Epithelial cell of proximal tubule (primary cell): ENCODE results near the gene SLC16A10. TPM values are rescaled to one million over a fixed set of nuclear protein-coding genes. Genes with fewer than 3 reads are reported as not detected.

ENCODE experiments used
- DNase-seq: peaks from one replicate; pipeline ENCODE4 v3.0.0-alpha.2; 2011; ENCODE audit warnings: low read depth
- H3K4me3 ChIP-seq: 2 replicates; pipeline ENCODE4 v1.5.1; 2011; ENCODE audit warnings: low read depth, mild to moderate bottlenecking, low read length
- total RNA-seq: library from RNA; depleted of rRNA; stranded (reverse); fragments of >200 nt; gene quantifications from 2 replicates; pipeline ENCODE4 v1.2.3, GENCODE V29; 2015
- TF ChIP-seq, protein P1 (sequence below): conservative IDR thresholded peaks from 2 replicates; pipeline ENCODE4 v1.5.1; 2012; ENCODE audit warnings: low read depth, mild to moderate bottlenecking, low read length

The SLC16A10 gene
- total RNA-seq, 1 donor from 2014 or later: 0.63 TPM

DNA sequence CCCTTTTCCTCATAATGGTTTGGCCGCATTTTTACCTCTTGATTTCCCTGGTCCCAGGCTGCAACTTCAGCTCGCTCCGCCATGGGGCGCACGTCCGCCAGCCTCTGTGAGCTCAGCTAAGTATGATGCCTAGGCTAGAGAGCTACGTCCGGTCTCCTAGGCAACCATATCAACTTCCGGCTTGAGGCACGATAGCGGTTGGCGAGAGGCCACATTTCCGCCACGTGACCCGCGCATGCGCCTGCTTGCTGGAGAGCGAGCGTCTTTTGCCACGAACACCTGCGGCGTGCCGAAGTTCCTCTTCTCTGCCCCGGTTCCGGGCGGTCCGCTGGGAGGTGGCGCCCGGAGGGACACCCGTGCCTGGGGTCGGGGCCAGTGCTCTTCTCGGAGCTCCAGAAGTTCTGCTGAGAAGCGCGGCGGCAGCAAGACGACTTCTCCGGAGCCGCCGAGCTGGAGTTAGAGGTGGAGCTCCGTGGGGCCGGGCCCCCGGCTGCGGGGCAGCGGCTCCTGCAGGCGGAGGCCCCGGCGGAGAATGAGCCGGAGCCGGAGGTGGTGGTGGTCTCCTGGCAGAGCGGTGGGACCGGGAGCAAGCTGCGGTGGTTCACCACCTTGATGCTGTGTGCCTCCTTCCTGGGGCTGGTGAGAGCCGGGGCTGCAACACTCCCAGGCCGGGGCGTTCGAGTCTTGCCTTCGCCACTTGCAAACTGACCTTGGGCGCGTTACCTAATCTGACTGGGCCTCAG lies 172.0 kb downstream of the SLC16A10 start:
- peak overlapping the region; percentile 94 for H3K4me3 ChIP-seq
- peak; percentile 93 for DNase-seq
- TF ChIP-seq, protein P1, sequence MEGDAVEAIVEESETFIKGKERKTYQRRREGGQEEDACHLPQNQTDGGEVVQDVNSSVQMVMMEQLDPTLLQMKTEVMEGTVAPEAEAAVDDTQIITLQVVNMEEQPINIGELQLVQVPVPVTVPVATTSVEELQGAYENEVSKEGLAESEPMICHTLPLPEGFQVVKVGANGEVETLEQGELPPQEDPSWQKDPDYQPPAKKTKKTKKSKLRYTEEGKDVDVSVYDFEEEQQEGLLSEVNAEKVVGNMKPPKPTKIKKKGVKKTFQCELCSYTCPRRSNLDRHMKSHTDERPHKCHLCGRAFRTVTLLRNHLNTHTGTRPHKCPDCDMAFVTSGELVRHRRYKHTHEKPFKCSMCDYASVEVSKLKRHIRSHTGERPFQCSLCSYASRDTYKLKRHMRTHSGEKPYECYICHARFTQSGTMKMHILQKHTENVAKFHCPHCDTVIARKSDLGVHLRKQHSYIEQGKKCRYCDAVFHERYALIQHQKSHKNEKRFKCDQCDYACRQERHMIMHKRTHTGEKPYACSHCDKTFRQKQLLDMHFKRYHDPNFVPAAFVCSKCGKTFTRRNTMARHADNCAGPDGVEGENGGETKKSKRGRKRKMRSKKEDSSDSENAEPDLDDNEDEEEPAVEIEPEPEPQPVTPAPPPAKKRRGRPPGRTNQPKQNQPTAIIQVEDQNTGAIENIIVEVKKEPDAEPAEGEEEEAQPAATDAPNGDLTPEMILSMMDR: peak; percentile 93

DNA sequence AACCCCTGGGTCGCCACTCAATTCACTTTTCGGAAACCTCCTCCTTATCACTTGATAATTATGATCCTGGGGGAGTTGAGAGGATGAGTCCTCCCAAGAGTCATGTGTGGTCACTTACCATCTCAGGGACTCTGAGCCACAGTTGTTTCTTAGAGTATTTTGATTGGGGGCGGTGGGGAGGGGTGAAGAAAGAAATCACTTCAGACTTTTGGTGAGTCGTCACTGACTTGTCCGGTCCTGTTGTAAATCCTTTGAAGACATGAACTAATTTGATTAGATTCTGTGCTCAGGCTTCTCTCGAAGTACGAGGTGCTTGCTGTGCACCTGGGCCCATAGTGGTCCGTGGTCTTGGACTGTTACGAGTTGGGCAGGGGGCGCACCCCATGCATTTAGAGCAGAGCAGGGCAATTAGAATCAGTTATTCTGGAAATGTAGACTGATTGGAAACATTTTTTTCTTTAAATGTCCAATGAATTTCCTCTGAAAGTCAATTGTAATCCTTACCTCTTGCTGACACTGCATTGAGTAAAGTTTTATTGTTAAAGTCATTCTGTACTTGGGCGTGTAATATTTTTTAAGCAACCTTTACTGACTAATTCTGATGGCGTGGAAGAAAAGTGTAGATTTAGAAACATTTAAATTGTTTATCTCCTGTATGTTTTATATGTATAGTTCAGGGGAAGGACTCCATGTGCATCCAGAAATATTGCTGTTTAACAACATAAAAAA lies 173.4 kb downstream of the SLC16A10 start:
- H3K4me3 ChIP-seq: peak overlapping the region; percentile 94
- no peak for DNase-seq
- TF ChIP-seq, protein P1: no peak

GRCh38 chr6:111263837-111264236 lies 176.5 kb downstream of the SLC16A10 start:
- H3K4me3 ChIP-seq: no peak overlapping the region
- no peak for DNase-seq
- TF ChIP-seq, protein P1: no peak

DNA sequence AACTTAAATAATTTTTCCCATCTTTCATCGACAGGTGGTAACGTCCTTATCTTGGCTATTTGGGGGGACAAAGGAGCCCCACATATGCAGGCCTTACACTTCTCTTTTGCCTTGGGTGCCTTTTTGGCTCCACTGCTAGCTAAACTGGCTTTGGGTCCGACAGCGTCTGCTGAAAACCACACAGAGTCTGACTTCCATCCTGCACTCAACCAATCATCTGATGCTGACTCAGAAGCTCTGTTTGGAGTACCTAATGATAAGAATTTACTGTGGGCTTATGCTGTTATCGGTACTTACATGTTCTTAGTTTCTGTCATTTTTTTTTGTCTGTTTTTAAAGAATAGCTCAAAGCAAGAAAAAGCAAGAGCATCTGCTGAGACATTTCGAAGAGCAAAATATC lies 178.5 kb downstream of the SLC16A10 start:
- no peak overlapping the region for H3K4me3 ChIP-seq
- TF ChIP-seq, protein P1: no peak
- no peak for DNase-seq

DNA sequence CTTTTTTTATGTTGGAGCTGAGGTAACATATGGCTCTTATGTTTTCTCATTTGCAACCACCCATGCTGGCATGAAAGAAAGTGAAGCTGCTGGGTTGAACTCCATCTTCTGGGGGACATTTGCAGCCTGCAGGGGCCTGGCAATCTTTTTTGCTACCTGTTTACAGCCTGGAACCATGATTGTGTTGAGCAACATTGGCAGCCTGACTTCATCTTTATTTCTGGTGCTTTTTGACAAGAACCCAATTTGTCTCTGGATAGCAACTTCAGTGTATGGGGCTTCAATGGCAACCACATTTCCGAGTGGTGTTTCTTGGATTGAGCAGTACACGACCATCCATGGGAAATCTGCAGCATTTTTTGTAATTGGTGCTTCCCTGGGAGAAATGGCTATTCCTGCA lies 179.0 kb downstream of the SLC16A10 start:
- TF ChIP-seq, protein P1: no peak
- H3K4me3 ChIP-seq: no peak overlapping the region
- no peak for DNase-seq

DNA sequence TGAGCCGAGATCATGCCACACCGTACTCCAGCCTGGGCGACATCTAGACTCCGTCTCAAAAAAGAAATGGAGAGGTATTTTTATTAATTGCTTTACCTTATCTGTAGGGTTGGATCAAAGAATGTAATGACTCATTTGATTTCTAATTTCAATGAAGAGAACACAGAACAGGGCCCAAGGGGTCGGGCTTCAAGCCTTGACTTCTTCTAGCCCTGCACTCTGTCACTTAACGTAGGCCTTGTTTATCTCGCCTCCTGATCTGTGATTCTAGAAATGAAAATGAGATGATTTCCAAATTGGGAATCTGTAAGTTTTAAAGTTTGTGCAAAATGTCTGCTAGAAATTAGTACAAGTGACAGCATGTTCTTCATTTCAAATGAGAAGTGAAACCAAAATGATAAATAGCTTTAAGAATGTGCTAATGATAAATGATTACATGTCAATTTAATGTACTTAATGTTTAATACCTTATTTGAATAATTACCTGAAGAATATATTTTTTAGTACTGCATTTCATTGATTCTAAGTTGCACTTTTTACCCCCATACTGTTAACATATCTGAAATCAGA lies 180.5 kb downstream of the SLC16A10 start:
- no peak for DNase-seq
- TF ChIP-seq, protein P1: no peak
- H3K4me3 ChIP-seq: no peak overlapping the region
